NCI-H345 treated with DMSO at 0.1 percent for 48 hours (cell line): ENCODE results near the gene ZIK1.
A peak's percentile ranks its signal among the peaks of the same experiment; 100 is the strongest.

ENCODE experiments used
- DNase-seq: peaks from one replicate; lab custom pipeline; 2025; ENCODE audit not compliant: unreplicated experiment; lab: John Stamatoyannopoulos, UW

The ZIK1 gene

GRCh38 chr19:57583521-57584416, at the start of gene ZIK1:
TSS of gene ZIK1 (plus strand) at chr19:57584145. CDS start at chr19:57584357, 212 bp downstream.
- DNase-seq, result peak; percentile 77

DNA sequence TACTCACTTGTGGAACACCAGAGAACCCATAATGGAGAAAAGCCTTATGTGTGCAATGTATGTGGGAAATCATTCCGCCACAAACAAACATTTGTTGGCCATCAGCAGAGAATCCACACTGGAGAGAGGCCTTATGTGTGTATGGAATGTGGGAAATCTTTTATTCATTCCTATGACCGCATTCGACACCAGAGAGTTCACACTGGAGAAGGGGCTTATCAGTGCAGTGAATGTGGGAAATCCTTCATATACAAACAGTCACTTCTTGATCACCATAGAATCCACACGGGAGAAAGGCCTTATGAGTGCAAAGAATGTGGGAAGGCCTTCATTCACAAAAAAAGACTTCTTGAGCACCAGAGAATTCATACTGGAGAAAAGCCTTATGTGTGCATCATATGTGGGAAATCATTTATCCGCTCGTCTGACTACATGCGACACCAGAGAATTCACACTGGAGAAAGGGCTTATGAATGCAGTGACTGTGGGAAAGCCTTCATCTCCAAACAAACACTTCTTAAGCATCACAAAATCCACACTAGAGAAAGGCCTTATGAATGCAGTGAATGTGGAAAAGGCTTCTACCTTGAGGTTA, 45.9 kb upstream of the ZIK1 start:
- no peak for DNase-seq

DNA sequence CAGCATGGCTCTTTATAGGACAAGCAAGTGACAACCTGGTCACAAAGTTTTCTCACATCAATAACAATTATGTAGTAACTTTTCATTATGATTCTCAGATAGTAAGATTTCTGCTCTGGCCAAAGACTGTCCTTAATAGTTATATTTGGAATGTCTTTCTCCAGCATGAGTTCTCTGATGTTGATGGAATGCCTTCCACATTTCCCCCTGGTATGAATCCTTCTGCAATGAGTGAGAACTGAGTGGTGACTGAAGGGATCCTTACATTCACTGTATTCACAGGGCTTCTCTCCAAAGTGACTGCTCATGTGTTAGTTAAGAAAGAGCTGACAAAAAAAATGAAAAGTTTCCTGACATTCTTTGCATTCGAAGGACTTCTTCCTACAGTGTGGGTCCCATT, 37.4 kb upstream of the ZIK1 start:
- DNase-seq, result no peak

DNA sequence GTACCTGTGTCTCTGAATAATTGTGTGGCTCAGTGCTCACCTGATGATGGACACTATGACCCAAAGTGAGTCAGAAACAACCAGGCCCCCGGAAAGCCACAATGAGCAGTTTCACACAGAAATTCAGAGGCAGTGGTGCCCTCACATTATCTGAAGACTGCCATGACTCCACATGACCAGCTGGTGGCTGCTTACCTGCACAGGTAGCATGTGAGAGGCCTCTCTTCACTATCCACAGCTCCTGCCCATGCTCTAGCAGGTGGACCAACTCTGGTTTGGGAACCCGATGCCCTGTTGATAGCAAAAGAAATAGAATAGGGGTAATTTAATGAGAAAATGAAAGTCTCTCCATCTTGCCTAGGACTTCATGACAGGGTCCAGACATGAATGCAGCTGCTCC, 31.5 kb upstream of the ZIK1 start:
- DNase-seq, result no peak

DNA sequence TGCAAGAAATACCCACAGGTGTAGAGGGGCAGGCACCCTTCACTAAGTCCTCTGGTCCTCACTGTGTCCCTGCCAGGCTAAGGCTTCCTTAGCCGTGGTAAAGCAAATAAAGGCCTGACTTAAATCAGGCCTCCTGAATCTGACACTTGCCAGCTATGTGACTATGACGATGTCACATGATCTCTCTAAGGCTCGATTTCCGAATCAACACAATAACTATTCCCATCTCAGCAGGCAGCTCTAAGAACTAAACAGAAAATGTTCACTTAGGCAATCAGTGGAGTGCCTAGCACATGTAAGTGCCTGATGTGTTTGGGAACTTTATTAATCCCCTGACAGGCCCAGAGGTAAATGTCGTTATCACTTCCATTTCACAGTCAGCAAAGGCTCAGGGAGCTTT, 26.3 kb upstream of the ZIK1 start:
- no peak for DNase-seq

GRCh38 chr19:57558525-57558924, 25.4 kb upstream of the ZIK1 start:
- no peak for DNase-seq

- DNase-seq, result no peak
Measured at GRCh38 chr19:57559008-57559403, 24.9 kb upstream of the ZIK1 start.

DNA sequence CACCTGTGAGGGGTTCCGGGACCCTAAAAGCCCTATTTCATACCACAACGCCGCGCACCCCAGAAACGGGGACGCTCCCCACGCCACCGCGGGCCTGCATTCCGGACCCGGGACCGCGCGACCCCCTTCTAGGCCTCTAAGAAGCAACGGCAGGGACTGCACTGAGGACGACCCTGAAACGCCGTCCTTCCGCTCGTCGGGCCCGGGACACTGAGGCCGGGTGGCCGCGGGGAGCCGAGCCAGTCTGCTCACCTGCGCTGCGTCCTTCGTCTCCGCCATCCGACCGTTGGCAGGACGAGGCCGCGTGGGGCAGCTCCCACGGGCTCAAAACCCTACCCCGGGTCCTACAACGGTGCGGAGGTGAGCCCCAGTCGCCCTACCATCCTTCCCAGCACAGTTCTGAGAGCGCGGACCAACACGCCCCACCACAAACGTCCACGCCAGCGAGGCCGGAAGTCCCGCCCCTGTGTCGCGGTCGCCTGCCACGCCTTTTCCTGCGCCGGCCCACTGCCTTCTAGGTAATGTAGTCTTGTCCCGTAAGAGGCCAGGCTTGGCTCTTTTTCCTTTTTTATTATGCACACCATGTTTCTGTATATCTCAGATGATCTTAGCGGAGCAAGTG, 24.4 kb upstream of the ZIK1 start, which contains the start of gene ZNF550:
Gene ZNF550 (minus strand): TSS at position 460 of the 622 bp plus-strand sequence. CDS start 181 bp downstream, at position 279.
- peak; percentile 56 for DNase-seq

GRCh38 chr19:57560049-57560491, 23.9 kb upstream of the ZIK1 start:
- DNase-seq, result no peak

DNA sequence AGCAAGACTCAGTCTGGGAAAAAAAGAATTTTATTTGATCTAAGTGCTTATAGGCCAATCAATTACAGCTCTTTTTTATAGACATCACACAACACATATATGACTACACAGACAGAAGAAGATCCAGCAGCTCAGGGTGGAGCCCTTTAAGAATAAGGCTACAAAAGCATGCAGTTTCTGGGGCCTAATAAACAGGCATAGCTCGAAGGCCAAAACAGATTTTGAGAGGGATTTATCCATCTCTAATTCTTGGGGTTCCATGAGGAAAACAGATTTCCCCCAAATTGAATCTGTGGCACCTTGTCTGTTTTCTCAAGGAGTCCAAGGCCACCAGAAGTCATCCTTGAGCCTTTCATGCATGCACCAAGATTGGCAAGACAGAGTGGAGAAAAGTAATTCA, 20.4 kb upstream of the ZIK1 start:
- DNase-seq, result no peak

- no peak for DNase-seq
Measured at GRCh38 chr19:57566396-57567265, 17.3 kb upstream of the ZIK1 start.

GRCh38 chr19:57570707-57571106, 13.2 kb upstream of the ZIK1 start:
- DNase-seq, result no peak

GRCh38 chr19:57572415-57572947, 11.5 kb upstream of the ZIK1 start:
- DNase-seq, result no peak

DNA sequence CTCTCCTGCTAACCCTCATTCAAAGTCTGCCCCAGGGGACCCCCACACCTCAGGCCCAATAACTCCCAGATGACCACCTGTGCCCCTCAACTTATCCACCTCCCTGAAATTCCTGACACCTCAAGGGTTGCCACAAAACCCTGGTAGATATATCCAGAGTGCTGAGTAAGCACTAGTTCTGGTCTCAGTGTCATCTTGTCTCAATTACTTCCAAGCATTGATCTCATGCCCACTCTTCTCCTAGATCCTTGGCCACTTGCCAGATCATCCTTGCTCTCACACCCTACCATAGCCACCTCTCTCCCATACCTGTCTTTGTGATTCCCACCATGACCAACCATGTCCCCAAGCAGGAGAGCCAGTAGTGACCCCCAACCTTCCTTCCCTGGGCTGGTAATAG, 7.3 kb upstream of the ZIK1 start:
- DNase-seq, result no peak

- peak; percentile 89 for DNase-seq
Measured at GRCh38 chr19:57578487-57579205, 5.3 kb upstream of the ZIK1 start, which contains the start of gene ZNF416. TSS of gene ZNF416 (minus strand) at chr19:57578911. CDS start at chr19:57578704, 207 bp downstream.

- DNase-seq, result no peak
Measured at GRCh38 chr19:57583104-57583520, 833 bp upstream of the ZIK1 start.

- no peak for DNase-seq
Measured at GRCh38 chr19:57587529-57587928, 3.6 kb downstream of the ZIK1 start.

- no peak for DNase-seq
Measured at GRCh38 chr19:57599377-57599760, 15.4 kb downstream of the ZIK1 start.

DNA sequence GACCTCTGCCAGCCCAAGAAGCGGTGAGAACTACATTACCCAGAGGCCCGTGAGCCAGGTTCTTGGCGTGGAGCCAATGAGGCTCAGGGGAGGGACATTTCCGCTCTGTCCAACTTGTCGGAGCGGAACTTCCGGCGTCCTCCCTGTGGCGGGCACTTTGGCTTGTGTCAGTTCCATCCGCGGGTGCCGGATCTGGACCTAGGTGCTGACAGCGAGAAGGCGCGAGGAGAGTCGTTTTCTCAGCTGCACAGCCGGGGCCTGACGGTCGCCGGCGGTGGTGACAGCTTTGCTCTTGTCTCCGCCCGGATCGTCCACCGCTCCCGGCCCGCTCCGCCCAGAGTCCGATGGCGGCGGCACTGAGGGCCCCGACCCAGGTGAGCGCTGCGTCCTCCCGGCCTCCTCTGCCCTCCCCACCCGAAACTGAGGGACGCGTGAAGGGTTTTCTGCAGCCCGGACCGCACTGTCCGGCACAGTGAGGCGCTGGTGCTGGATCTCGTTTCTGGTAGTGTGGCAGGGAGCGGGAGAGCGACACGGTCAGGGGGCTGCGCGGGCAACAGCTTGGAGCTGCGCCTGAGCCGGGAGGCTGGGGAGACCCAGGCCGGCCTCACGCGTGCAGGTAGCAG, 15.9 kb downstream of the ZIK1 start, which contains the start of gene ZNF530:
Gene ZNF530 (plus strand): TSS at position 125 of the 623 bp plus-strand sequence. CDS start 4,461 bp downstream, outside the sequence.
- DNase-seq, result peak; percentile 47
